Hepatocyte (in vitro differentiated cells): Measurements from ENCODE around the gene POU1F1. TPM values are rescaled to one million over a fixed set of nuclear protein-coding genes. Genes with fewer than 3 reads are reported as not detected.

Experiments used
- DNase-seq: peaks from one replicate; pipeline ENCODE4 v3.0.0-alpha.2; 2016; ENCODE audit warnings: low spot score
- H2AFZ ChIP-seq: fragments of 200-600 bp; sonication (generic); 2 replicates; pipeline ENCODE4 v1.6.0; 2016; ENCODE audit warnings: antibody characterized with exemption, mild to moderate bottlenecking
- H3K27ac ChIP-seq: fragments of 200-600 bp; sonication (generic); 2 replicates; pipeline ENCODE4 v1.5.1; 2016; ENCODE audit warnings: mild to moderate bottlenecking
- H3K27me3 ChIP-seq: fragments of 200-600 bp; sonication (generic); 2 replicates; pipeline ENCODE4 v1.6.1; 2016
- H3K36me3 ChIP-seq: fragments of 200-600 bp; sonication (generic); replicated peaks from 2 replicates; pipeline ENCODE4 v1.5.1; 2016; ENCODE audit warnings: low read depth; ENCODE audit not compliant: insufficient read depth
- H3K4me1 ChIP-seq: fragments of 200-600 bp; sonication (generic); 2 replicates; pipeline ENCODE4 v1.5.1; 2016; ENCODE audit warnings: mild to moderate bottlenecking, moderate library complexity; ENCODE audit not compliant: insufficient read depth
- H3K4me2 ChIP-seq: fragments of 200-600 bp; sonication (generic); 2 replicates; pipeline ENCODE4 v1.6.0; 2016
- H3K4me3 ChIP-seq: fragments of 200-600 bp; sonication (generic); 2 replicates; pipeline ENCODE4 v1.5.1; 2016; ENCODE audit warnings: mild to moderate bottlenecking
- H3K79me2 ChIP-seq: fragments of 200-600 bp; sonication (generic); 2 replicates; pipeline ENCODE4 v1.6.0; 2017; ENCODE audit warnings: mild to moderate bottlenecking
- H3K9me2 ChIP-seq: fragments of 200-600 bp; sonication (generic); replicated peaks from 2 replicates; pipeline ENCODE4 v1.6.0; 2017; ENCODE audit warnings: mild to moderate bottlenecking; ENCODE audit not compliant: insufficient read depth
- H3K9me3 ChIP-seq: fragments of 200-600 bp; sonication (generic); 2 replicates; pipeline ENCODE4 v1.5.1; 2016; ENCODE audit warnings: low read depth, mild to moderate bottlenecking
- H4K20me1 ChIP-seq: fragments of 200-600 bp; sonication (generic); 2 replicates; pipeline ENCODE4 v1.6.0; 2016; ENCODE audit warnings: mild to moderate bottlenecking; ENCODE audit not compliant: insufficient read depth, poor library complexity, severe bottlenecking
- EZH2 ChIP-seq: fragments of 200-600 bp; sonication (generic); IDR thresholded peaks from 2 replicates; pipeline ENCODE4 v1.6.1; 2016; ENCODE audit warnings: antibody characterized with exemption, mild to moderate bottlenecking, borderline replicate concordance
- EZH2phosphoT487 ChIP-seq: fragments of 200-600 bp; sonication (generic); IDR thresholded peaks from one replicate; pipeline ENCODE4 v1.6.1; 2018; ENCODE audit warnings: antibody characterized with exemption, mild to moderate bottlenecking, low read depth, moderate library complexity; ENCODE audit not compliant: unreplicated experiment, severe bottlenecking
- WGBS: methylation state at CpG from one replicate; pipeline ENCODE4 v1.1.6; 2016; ENCODE audit warnings: low lambda C conversion rate; ENCODE audit errors: missing lambda C conversion rate; 5-methylcytosine and 5-hydroxymethylcytosine counted together
- polyA plus RNA-seq: library from polyadenylated mRNA; unstranded; fragments of >200 nt; fragmentation: Nextera tagmentation; extraction: Ambion mirVana; gene quantifications from 2 replicates; pipeline ENCODE4 v1.2.1, GENCODE V29; 2016
- total RNA-seq: library from RNA; depleted of rRNA; stranded (reverse); fragments of >200 nt; gene quantifications from 2 replicates; pipeline ENCODE4 v1.2.3, GENCODE V29; 2014
- TF ChIP-seq, protein P1 (sequence below): fragments of 200-600 bp; sonication (generic); IDR thresholded peaks from 2 replicates; pipeline ENCODE4 v1.5.1; 2016; ENCODE audit warnings: antibody characterized with exemption, mild to moderate bottlenecking; ENCODE audit not compliant: poor library complexity

Gene POU1F1
- total and polyA plus RNA-seq, 2 experiments from 2014 or later: not detected

DNA sequence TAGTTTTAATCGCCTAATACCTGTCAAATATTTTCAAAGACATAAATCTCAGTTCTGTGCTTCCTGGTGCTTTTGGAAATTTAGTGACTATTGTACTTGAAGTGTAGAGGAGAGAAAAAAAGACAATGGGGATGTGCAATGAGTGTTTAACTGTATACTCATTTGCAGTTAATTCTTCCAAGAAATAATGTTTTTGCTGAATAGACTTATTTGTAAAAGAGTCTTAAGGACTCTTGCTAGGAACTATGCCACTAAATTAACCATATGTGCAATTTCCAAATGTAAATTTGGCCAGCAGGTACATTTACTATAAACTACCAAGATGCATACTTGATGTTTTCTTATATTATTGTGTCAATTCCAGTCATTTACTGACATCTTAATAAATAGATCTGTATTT, 47.3 kb downstream of the POU1F1 start:
- WGBS: 95% methylated on average over 1 of the region's 1 CpG
- no peaks in the 10 kb centered on the region for H3K27me3 ChIP-seq
- no peak overlapping the region for H2AFZ ChIP-seq
- H3K4me3 ChIP-seq: peak overlapping the region; percentile 83
- peaks cover 5% of the 10 kb centered on the region for H3K4me1 ChIP-seq
- no peak overlapping the region for H3K27ac ChIP-seq
- no peak for DNase-seq
- H3K4me2 ChIP-seq: peak overlapping the region; percentile 82
- H3K79me2 ChIP-seq: peaks cover 65% of the 10 kb centered on the region
- H3K36me3 ChIP-seq: no peaks in the 10 kb centered on the region
- H3K9me2 ChIP-seq: no peaks in the 10 kb centered on the region
- TF ChIP-seq EZH2phosphoT487: no peak
- TF ChIP-seq, protein P1, sequence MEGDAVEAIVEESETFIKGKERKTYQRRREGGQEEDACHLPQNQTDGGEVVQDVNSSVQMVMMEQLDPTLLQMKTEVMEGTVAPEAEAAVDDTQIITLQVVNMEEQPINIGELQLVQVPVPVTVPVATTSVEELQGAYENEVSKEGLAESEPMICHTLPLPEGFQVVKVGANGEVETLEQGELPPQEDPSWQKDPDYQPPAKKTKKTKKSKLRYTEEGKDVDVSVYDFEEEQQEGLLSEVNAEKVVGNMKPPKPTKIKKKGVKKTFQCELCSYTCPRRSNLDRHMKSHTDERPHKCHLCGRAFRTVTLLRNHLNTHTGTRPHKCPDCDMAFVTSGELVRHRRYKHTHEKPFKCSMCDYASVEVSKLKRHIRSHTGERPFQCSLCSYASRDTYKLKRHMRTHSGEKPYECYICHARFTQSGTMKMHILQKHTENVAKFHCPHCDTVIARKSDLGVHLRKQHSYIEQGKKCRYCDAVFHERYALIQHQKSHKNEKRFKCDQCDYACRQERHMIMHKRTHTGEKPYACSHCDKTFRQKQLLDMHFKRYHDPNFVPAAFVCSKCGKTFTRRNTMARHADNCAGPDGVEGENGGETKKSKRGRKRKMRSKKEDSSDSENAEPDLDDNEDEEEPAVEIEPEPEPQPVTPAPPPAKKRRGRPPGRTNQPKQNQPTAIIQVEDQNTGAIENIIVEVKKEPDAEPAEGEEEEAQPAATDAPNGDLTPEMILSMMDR: no peak
- no peak for TF ChIP-seq EZH2
- peaks cover 53% of the 10 kb centered on the region for H4K20me1 ChIP-seq
- H3K9me3 ChIP-seq: no peaks in the 10 kb centered on the region

DNA sequence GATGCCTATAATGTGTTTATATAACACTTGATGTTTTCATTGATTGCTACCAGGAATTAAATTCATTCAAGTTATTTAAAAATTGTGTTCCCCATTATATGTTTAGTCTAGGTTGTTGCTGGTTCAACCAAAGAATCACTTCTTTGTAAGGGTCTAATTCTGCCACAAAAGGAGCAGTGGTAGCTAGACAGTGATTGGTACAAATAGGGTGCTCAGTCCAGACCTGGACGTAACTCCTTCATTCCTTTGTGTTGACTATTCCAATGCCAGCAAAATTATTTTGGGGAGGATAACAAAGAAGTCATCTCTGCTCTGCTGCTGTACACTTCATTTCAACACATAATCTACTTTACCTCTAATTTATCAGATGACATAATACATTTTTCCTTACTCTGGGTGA, 48.1 kb downstream of the POU1F1 start:
- Histone ChIP-seq H4K20me1 (peaks cover 46% of the 10 kb centered on the region), H3K27ac (peak overlapping the region; percentile 99), H3K27me3 (no peaks in the 10 kb centered on the region), H3K9me3 (no peaks in the 10 kb centered on the region), H3K36me3 (no peaks in the 10 kb centered on the region), H3K79me2 (peaks cover 57% of the 10 kb centered on the region), H2AFZ (peak overlapping the region; percentile 5), H3K4me2 (peak overlapping the region; percentile 82), H3K9me2 (no peaks in the 10 kb centered on the region), H3K4me3 (peak overlapping the region; percentile 83), H3K4me1 (peaks cover 5% of the 10 kb centered on the region)
- 4% methylated on average over 1 of the region's 1 CpG for WGBS
- no peak for DNase-seq
- TF ChIP-seq, protein P1: no peak
- no peak for TF ChIP-seq EZH2

DNA sequence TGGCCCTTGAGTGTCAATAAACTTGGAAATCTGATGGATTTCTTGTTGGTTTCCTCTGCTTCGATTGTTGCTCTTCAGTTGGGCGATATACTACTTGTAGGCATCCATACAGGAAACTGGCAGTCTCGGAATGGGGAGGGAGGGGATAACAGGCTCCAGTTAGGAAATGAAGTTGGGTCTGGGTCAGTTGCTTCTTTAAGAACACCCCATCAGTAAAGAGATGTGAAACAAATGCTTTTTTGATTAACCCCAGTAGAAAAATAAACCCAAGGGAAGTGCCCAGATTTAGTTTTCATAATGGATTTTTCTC, 48.6 kb downstream of the POU1F1 start:
- TF ChIP-seq EZH2phosphoT487 (no peak), EZH2 (no peak)
- TF ChIP-seq, protein P1: no peak
- H3K9me2 ChIP-seq: no peaks in the 10 kb centered on the region
- no peaks in the 10 kb centered on the region for H3K36me3 ChIP-seq
- H3K79me2 ChIP-seq: peaks cover 52% of the 10 kb centered on the region
- H3K4me1 ChIP-seq: peaks cover 5% of the 10 kb centered on the region
- H3K4me2 ChIP-seq: peak overlapping the region; percentile 82
- H3K4me3 ChIP-seq: peak overlapping the region; percentile 83
- peak overlapping the region; percentile 86 for H2AFZ ChIP-seq
- no peak for DNase-seq
- H3K9me3 ChIP-seq: no peaks in the 10 kb centered on the region
- H4K20me1 ChIP-seq: peaks cover 42% of the 10 kb centered on the region
- WGBS: 0% methylated on average over 3 of the region's 3 CpGs
- H3K27ac ChIP-seq: peak overlapping the region; percentile 99
- no peaks in the 10 kb centered on the region for H3K27me3 ChIP-seq
